Measurements from ENCODE around the gene COL16A1.

COL16A1 gene

DNA sequence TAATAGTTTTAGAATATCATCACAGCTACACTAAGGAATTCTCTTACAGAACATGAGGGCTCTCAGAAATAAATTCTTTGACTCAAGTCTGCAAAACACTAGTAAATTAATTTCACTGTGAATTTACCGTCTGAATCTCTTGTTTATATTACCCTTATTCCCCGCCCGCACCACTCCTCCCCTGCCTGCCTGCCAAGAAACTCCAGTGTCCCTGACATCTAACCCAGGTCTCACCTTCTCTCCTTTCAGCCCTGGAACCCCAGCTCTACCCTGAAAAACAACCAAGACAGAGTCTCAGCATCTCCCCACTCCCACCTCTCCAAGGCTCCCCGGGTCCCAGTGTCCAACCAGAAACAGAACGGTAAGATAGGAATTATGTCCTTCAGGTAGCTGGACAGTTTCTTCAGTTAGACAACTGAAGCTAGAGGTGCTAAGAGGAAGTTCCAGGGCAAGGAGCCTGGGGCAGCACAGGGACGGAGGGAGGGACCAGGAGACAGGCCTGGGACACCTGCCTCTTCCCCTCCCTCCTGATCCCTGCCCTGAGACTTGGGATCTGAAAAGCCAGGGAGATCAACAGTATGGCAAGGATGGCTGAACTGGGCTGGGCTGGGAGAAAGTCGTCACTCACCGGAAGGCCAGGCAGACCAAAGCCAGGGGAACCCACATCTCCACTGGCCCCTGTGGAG is 15.4 kb downstream of the COL16A1 start:
- DNase-seq (ENCODE audit: low read depth in 2 of 2, low spot score in 1 of 2): no peak

DNA sequence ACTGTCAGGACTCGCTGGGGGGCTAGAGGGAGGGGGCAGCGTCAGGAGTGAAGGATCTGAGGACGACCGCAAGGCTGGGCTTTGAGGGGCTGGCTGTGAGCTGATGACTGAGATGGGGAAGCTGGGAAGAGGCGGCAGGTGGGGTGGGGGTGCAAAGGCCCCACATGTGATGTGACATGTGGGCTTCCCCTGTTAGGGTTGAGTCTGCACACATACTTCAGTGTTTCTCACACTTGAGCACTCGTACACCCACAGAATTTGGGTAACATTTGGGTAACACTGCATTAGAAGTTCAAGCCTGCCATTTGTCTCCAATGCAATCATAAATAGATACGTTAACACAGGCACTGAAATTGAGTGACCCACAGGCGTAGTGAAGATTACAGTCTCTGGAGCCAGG is 16.2 kb downstream of the COL16A1 start:
- DNase-seq (ENCODE audit: low read depth in 2 of 2, low spot score in 1 of 2): no peak

- DNase-seq (ENCODE audit: low read depth in 2 of 2, low spot score in 1 of 2): no peak
Observed at GRCh38 chr1:31685795-31686194, 18.0 kb downstream of the COL16A1 start.

GRCh38 chr1:31683997-31684396 is 19.8 kb downstream of the COL16A1 start:
- DNase-seq (ENCODE audit: low read depth in 2 of 2, low spot score in 1 of 2): no peak

DNA sequence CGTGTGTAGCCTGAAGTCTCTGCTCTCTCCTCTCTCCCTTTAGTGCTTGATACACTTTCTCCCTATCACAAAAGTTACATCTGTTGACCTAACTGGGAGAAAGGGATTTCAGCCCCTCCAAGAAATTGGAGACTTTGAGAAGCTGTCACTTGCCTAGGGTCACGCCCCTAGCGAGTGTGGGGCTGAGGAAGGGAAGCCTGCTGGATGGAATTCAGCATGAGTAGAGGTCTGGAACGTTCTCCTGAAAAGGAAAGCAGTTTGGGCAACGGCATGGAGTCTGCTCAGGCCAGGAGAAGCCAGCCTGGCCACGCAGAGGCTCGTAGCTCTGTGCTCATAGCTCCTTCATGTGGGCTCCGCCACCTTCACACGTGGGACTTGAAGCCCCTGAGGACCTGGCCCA is 22.4 kb downstream of the COL16A1 start:
- no peak for DNase-seq (ENCODE audit: low read depth in 2 of 2, low spot score in 1 of 2)

GRCh38 chr1:31679676-31680230 is 24.1 kb downstream of the COL16A1 start:
- DNase-seq (ENCODE audit: low read depth in 2 of 2, low spot score in 1 of 2): no peak

- no peak for DNase-seq (ENCODE audit: low read depth in 2 of 2, low spot score in 1 of 2)
Observed at GRCh38 chr1:31679091-31679490, 24.7 kb downstream of the COL16A1 start.

- DNase-seq (ENCODE audit: low read depth in 2 of 2, low spot score in 1 of 2): no peak
Observed at GRCh38 chr1:31678681-31679080, 25.1 kb downstream of the COL16A1 start.

DNA sequence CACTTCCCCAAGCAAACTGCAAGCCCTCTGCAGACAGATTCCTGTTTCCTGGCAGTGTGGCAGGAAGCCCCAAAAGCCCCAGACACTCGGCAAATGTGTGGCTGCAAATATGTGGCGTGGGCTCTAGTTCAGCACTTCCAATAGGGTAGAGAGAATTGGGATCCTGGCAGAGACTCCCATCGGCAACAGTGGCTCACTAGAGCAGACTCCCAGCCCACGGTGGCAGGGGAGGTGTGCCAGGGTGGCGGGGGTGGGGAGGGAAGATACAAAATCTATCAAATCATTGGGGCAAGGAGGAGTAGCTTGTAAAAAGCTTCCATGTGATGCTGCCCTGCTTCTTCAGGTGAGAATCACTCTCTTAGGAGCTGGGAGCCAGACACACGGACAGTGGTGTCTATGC is 25.9 kb downstream of the COL16A1 start:
- no peak for DNase-seq (ENCODE audit: low read depth in 2 of 2, low spot score in 1 of 2)

- no peak for DNase-seq (ENCODE audit: low read depth in 2 of 2, low spot score in 1 of 2)
Observed at GRCh38 chr1:31677401-31677800, 26.4 kb downstream of the COL16A1 start.

- no peak for DNase-seq (ENCODE audit: low read depth in 2 of 2, low spot score in 1 of 2)
Observed at GRCh38 chr1:31675756-31676155, 28.1 kb downstream of the COL16A1 start.

- DNase-seq (ENCODE audit: low read depth in 2 of 2, low spot score in 1 of 2): no peak
Observed at GRCh38 chr1:31675161-31675560, 28.7 kb downstream of the COL16A1 start.

- no peak for DNase-seq (ENCODE audit: low read depth in 2 of 2, low spot score in 1 of 2)
Observed at GRCh38 chr1:31674626-31675025, 29.2 kb downstream of the COL16A1 start.

DNA sequence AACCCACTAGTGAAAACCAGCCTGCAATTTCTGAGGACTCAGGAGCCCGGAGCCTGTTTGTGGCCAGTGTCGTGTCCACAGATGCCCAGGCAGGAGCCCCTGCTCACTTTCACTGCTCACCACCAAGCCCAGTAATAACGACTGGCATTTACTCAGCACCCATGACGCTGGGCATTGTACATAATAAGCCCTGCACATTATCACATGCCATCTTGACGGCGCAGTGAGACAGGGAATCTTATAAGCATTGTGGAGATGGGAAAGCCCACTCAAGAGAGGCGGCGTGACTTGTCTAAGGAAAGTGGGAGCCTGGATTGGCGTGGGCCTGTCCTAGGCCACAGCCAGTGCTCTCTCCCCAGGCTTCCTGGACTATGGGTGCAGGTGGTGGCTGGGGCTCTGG is 30.4 kb downstream of the COL16A1 start:
- no peak for DNase-seq (ENCODE audit: low read depth in 2 of 2, low spot score in 1 of 2)

DNA sequence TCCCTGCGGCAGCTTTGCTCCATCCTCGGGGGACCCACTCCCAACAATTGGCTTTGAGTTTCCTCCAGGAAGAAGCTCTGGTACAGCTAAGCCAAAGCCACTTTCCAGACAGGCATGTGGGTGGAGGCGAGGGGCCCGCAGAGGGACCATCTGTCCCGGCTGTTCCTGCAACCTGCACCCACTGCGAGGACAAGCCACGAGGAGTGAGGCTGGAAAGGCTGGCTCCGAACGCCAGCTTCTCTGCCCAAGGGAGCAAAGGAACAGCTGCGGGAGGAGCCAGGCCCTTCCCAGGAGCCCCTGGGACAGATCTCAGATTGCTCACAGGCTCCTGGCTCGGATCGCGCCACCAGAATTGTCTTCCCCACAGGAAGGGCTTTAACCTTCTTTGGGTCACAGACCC is 30.8 kb downstream of the COL16A1 start:
- DNase-seq (ENCODE audit: low read depth in 2 of 2, low spot score in 1 of 2): no peak

GRCh38 chr1:31671561-31672201 is 32.1 kb downstream of the COL16A1 start:
- no peak for DNase-seq (ENCODE audit: low read depth in 2 of 2, low spot score in 1 of 2)

GRCh38 chr1:31671147-31671546 is 32.7 kb downstream of the COL16A1 start:
- DNase-seq (ENCODE audit: low read depth in 2 of 2, low spot score in 1 of 2): no peak

DNA sequence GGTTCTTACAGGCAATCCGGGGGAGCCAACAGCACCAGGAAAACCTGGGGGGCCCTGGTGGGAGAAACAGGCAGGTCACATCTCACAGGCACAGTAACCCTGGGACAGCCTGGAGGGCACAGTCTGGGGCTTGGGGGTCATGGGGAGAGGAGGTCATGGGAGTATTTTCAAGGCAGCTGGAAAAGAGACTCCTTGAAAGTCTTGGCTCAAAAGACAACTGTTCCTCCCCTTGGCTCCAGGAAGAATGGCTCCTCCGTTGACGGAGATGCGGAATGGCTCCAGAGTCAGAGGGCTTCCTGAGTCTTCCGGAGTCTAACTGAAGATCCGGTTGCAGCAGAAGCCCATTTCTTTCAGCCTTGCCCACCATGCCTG is 33.2 kb downstream of the COL16A1 start:
- no peak for DNase-seq (ENCODE audit: low read depth in 2 of 2, low spot score in 1 of 2)

- no peak for DNase-seq (ENCODE audit: low read depth in 2 of 2, low spot score in 1 of 2)
Observed at GRCh38 chr1:31669786-31670592, 33.8 kb downstream of the COL16A1 start.

DNA sequence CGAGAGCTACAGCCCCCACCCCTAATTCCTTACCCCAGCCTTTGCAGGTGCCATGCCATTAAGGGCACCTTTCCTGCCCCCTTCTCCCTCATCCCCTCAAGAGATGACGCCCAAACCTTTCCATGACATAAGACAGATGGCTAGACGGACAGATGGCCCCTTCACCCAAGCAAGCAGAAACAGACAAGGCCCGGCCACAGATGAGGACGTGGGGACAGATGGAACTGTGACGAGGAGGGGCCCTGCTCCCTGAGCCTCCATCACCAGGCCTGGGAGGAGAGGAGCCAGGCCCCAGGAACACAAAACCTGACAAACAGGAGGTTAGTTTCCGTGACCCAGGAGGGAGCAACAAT is 34.4 kb downstream of the COL16A1 start:
- no peak for DNase-seq (ENCODE audit: low read depth in 2 of 2, low spot score in 1 of 2)

GRCh38 chr1:31668303-31668883 is 35.4 kb downstream of the COL16A1 start:
- DNase-seq (ENCODE audit: low read depth in 2 of 2, low spot score in 1 of 2): no peak
